DND-41 (cell line): ENCODE data around the gene LYRM7.
"Not testable (repeated sequence)": the region's sequence is repeated elsewhere in the genome, so short reads cannot be mapped to it uniquely, and the experiment has no call there.

Source experiments
- ATAC-seq: fragments of 200-7000 bp; cut with Tn5 transposase; 3 replicates; pipeline ENCODE4 v1.9.1; 2021; ENCODE audit warnings: low read depth; ENCODE audit not compliant: insufficient read depth
- DNase-seq: peaks from one replicate; pipeline ENCODE4 v3.0.0-alpha.2; 2020
- H2AFZ ChIP-seq: 2 replicates; pipeline ENCODE4 v1.6.0; 2012; ENCODE audit warnings: low read depth, low read length
- H3K27ac ChIP-seq: 2 replicates; pipeline ENCODE4 v1.5.1; 2012; ENCODE audit warnings: low read length, inconsistent platforms
- H3K27me3 ChIP-seq: fragments of 200-600 bp; sonication (generic); 2 replicates; pipeline ENCODE4 v1.6.0; 2012; ENCODE audit warnings: low read length, mild to moderate bottlenecking, inconsistent platforms; ENCODE audit not compliant: insufficient read depth, poor library complexity
- H3K36me3 ChIP-seq: 2 replicates; pipeline ENCODE4 v1.5.1; 2012; ENCODE audit warnings: low read length, inconsistent platforms; ENCODE audit not compliant: insufficient read depth
- H3K4me1 ChIP-seq: 2 replicates; pipeline ENCODE4 v1.5.1; 2012; ENCODE audit warnings: mild to moderate bottlenecking, low read length; ENCODE audit not compliant: insufficient read depth
- H3K4me2 ChIP-seq: 2 replicates; pipeline ENCODE4 v1.6.0; 2012; ENCODE audit warnings: mild to moderate bottlenecking, moderate library complexity, low read length, inconsistent platforms; ENCODE audit not compliant: insufficient read depth
- H3K4me3 ChIP-seq, 2 experiments: fragments of 200-600 bp in 1 of 2; shearing (Covaris generic) in 1 of 2; 2 replicates each; pipeline ENCODE4 v1.5.1; 2012 to 2016; ENCODE audit warnings: inconsistent platforms in 2 of 2, low read length in 2 of 2, mild to moderate bottlenecking in 2 of 2, low read depth in 1 of 2, moderate library complexity in 1 of 2
- H3K79me2 ChIP-seq: 2 replicates; pipeline ENCODE4 v1.6.0; 2012; ENCODE audit warnings: low read length, inconsistent platforms; ENCODE audit not compliant: insufficient read depth
- H3K9ac ChIP-seq: 2 replicates; pipeline ENCODE4 v1.6.0; 2012; ENCODE audit warnings: low read depth, mild to moderate bottlenecking, inconsistent platforms, low read length, moderate library complexity
- H3K9me3 ChIP-seq: 2 replicates; pipeline ENCODE4 v1.5.1; 2012; ENCODE audit warnings: low read length, moderate library complexity, mild to moderate bottlenecking, inconsistent platforms; ENCODE audit not compliant: insufficient read depth, severe bottlenecking
- H4K20me1 ChIP-seq: 2 replicates; pipeline ENCODE4 v1.6.0; 2012; ENCODE audit warnings: low read length; ENCODE audit not compliant: insufficient read depth
- CTCF ChIP-seq: IDR thresholded peaks from 2 replicates; pipeline ENCODE4 v1.5.1; 2012; ENCODE audit warnings: borderline replicate concordance, low read length, moderate library complexity, mild to moderate bottlenecking; ENCODE audit not compliant: poor library complexity, severe bottlenecking; ENCODE audit errors: extremely low read depth
- EZH2 ChIP-seq: IDR thresholded peaks from 3 replicates; pipeline ENCODE4 v1.6.1; 2012; ENCODE audit warnings: borderline replicate concordance, low read depth, mild to moderate bottlenecking, moderate library complexity, low read length, inconsistent platforms; ENCODE audit not compliant: severe bottlenecking

LYRM7 gene

GRCh38 chr5:131170540-131171275, at the start of gene LYRM7:
Gene LYRM7, plus strand, starts transcription at chr5:131170944. Its CDS starts 77 bp downstream, at chr5:131171021.
- Histone ChIP-seq H3K27me3 (no peaks in the 10 kb centered on the region), H3K27ac (peak within 1 kb of the TSS; percentile 81), H3K9ac (peak within 1 kb of the TSS; percentile 67), H3K9me3 (no peaks in the 10 kb centered on the region), H3K36me3 (no peaks in the 10 kb centered on the region), H3K79me2 (peaks cover 31% of the 10 kb centered on the region), H2AFZ (peak within 1 kb of the TSS; percentile 79), H3K4me2 (peak within 1 kb of the TSS; percentile 90), H4K20me1 (no peaks in the 10 kb centered on the region), H3K4me3 (peak within 1 kb of the TSS; percentile 71 to 83; a peak in 3 of 4 replicates), H3K4me1 (peaks cover 31% of the 10 kb centered on the region)
- no peak for TF ChIP-seq CTCF
- no peak for TF ChIP-seq EZH2
- DNase-seq (peak; percentile 98), ATAC-seq (peak; percentile 95)

GRCh38 chr5:131127244-131127643, 43.5 kb upstream of the LYRM7 start:
- DNase-seq, H3K27me3 ChIP-seq, H3K9me3 ChIP-seq, H3K4me2 ChIP-seq, H4K20me1 ChIP-seq, ATAC-seq, H2AFZ ChIP-seq, H3K27ac ChIP-seq, H3K36me3 ChIP-seq, H3K4me1 ChIP-seq, H3K4me3 ChIP-seq, H3K79me2 ChIP-seq, H3K9ac ChIP-seq: not testable (repeated sequence)

- ATAC-seq (no peak), DNase-seq (no peak)
- Histone ChIP-seq H4K20me1 (no peaks in the 10 kb centered on the region), H3K27me3 (no peaks in the 10 kb centered on the region), H3K36me3 (no peaks in the 10 kb centered on the region), H3K9ac (no peak overlapping the region), H2AFZ (no peak overlapping the region), H3K9me3 (peaks cover 4% of the 10 kb centered on the region), H3K27ac (no peak overlapping the region), H3K79me2 (no peaks in the 10 kb centered on the region), H3K4me2 (no peak overlapping the region), H3K4me1 (no peaks in the 10 kb centered on the region), H3K4me3 (no peak overlapping the region)
- no peak for TF ChIP-seq EZH2
- TF ChIP-seq CTCF = no peak
These were observed 41.4 kb upstream of the LYRM7 start for GRCh38 chr5:131129306-131129705.

- DNase-seq, H3K36me3 ChIP-seq, H3K27me3 ChIP-seq, H3K27ac ChIP-seq, H3K79me2 ChIP-seq, H4K20me1 ChIP-seq, H3K4me1 ChIP-seq, H2AFZ ChIP-seq, H3K9me3 ChIP-seq, H3K9ac ChIP-seq, H3K4me3 ChIP-seq, H3K4me2 ChIP-seq, ATAC-seq: not testable (repeated sequence)
These were observed 37.7 kb upstream of the LYRM7 start for GRCh38 chr5:131133091-131133490.

GRCh38 chr5:131138406-131138805, 32.3 kb upstream of the LYRM7 start:
- not testable (repeated sequence) for H3K79me2 ChIP-seq, H3K9me3 ChIP-seq, H4K20me1 ChIP-seq, H3K36me3 ChIP-seq, H3K4me2 ChIP-seq, DNase-seq, H3K4me1 ChIP-seq, H3K27me3 ChIP-seq, ATAC-seq, H2AFZ ChIP-seq, H3K9ac ChIP-seq, H3K4me3 ChIP-seq, H3K27ac ChIP-seq
